GM21367 (cell line): ENCODE results near the gene PON2.
A peak's percentile ranks its signal among the peaks of the same experiment; 100 is the strongest.
"Not testable (repeated sequence)": the region's sequence is repeated elsewhere in the genome, so short reads cannot be mapped to it uniquely, and the experiment has no call there.

Experiments
- ATAC-seq: cut with Tn5 transposase; IDR thresholded peaks from one replicate; pipeline ENCODE4 v1.9.1; 2021; ENCODE audit not compliant: unreplicated experiment

The PON2 gene

DNA sequence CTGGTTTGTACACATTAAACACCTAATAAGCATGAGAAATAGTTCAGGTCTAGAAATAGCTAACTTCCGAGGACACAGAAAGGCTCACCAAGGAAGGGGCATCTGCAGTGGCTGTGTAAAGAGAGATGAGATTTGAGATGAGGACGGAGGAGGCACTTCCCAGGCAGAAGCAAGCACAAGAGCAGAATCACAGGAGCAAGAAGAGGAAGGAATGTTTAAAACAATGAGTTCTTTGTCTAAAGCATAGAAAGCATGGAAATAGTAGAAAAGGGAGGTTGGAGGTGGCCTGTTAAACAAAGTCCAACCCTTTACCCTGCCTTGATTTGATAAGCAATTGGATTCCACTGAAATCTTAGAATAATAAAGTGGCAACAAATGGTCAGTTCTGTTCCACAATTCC is 27.1 kb downstream of the PON2 start:
- ATAC-seq: no peak

GRCh38 chr7:95405800-95406199 is 29.0 kb downstream of the PON2 start:
- no peak for ATAC-seq

DNA sequence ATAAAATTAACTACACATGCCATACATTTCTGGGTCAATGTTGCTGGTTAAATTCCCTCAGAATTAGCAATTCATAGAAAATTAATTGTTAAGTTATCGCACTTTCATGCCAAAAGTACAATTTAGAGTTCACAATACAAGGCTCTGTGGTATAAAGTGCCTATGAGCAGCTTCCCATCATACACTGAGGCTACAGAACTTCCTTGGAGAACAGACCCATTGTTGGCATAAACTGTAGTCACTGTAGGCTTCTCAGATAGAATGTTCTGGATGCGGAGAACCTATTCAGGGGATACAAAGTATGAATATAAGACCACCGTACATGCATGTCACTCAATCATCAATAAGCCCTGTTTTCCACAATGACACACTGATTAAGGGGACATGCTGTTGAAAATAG is 29.6 kb downstream of the PON2 start:
- no peak for ATAC-seq

DNA sequence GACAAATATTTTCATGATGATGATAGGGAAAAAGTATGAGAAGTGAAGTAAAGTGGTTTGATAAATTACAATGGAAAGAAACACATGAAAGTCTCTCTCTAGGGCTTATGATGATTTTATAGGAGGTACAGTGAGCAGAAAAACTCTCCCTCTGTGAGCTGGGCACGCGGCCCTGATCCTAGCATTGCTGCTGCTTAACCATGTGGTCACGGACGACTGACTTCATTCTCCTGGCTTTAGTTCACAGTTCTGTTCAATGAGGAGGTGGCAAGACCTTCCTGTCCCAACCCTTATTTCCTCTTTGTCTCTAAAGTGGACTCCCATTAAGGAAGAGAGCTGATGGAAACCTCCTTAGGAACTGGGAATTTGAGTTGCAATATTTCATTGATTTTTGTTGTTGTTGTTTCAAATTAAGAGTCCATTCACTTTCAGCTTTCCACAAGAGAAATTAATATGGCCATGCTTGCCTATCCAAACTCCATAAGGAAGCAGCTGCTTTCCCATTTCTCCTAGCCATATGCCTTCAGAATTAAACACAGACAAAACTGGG is 30.4 kb downstream of the PON2 start:
- ATAC-seq: no peak

DNA sequence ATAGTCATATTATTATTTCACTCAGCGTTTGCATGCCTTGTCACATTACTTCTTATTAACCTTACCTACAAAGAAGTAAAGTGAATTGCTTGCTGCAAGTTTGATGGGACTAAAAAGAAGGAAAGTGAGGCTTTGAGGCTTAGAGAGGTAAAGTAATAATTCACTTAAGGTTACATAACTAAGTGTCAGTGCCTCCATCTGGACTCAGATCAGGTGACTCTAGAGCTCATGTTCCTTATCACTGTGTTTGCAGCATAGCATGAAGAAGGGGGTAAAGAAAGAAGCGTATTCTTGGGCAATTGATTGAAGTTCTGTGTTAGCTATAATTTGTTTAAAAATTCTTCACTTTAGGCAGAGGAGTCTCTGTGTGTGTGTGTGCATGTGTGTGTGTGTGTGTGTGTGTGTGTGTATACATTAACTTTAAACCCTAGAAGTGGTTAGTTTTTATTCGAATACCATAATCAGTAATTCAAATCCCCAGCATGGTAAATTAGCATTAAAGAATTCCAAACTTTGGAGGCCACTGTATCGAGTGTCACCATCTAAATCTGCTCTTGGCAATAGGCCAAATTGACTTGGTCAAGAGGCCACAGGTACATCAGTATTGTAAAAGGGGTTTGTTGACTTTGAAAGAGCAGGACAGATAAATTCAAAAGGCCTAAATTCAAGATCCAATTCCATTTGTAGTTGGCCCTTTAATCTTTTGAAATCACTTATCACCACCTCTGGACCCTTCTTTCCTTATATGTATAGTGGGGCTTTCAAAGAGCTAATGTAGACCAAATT is 36.5 kb downstream of the PON2 start:
- ATAC-seq: no peak

DNA sequence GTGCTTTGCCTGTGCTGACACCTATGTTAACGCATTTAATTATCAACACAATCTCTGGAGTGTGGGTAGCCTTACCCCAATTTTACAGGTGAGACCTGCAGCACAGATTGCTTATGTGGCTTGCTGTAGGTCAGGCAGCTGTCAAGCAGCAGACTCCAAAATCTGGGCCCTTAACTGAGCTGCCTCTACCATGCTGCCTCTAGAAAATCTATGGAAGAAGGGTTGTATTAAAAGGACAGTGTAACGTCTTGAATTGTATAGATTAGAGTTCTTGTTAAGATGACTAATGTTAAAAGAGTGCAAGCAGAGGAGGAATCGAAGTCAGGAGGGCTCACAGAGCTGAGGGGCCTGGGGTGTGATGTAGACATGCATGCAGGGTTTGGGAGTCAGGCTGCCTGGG is 37.4 kb downstream of the PON2 start:
- ATAC-seq: no peak

- ATAC-seq: peak; percentile 54
Measured at GRCh38 chr7:95396136-95397032, 38.4 kb downstream of the PON2 start, which contains the start of gene PON3. TSS of gene PON3 (minus strand) at chr7:95396375. CDS start at chr7:95396350, 25 bp downstream.

DNA sequence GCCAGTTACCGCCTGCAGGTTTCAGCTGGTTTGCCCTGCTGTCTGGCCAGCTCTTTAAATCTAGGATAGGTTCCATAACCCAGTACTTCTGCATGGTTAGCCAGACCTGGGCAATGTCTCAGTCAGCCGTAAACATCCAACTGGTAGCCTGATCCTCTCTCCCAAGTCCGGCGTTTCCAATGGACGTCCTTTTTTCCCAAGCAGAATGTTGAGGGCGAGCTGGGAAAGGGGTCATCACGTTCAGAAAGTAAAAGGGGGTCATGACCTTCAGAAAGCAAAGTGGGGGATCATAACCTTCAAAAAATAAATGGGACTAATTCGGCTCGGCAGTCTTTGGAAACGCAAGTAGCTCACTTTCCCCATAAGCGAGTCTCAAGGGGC is 39.1 kb downstream of the PON2 start:
- no peak for ATAC-seq

DNA sequence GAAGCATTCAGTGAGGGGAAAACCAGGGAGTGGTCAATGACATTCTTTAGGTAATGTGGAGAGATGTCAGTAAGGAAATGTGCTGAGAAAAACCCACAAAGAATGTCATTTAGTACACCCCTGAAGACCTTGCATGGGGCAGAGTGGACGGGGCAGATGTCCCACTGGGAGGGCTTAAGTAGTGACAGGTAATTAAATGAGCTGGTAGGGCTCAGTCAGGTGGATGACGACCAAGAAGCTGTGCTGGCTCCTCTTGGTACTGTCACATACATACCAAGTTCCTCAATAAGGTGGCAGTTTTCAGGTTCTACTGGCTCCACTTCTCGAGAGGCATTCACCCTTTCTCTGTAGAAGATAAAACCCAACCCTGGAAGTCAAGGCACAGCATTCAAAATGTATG is 40.5 kb downstream of the PON2 start:
- no peak for ATAC-seq

DNA sequence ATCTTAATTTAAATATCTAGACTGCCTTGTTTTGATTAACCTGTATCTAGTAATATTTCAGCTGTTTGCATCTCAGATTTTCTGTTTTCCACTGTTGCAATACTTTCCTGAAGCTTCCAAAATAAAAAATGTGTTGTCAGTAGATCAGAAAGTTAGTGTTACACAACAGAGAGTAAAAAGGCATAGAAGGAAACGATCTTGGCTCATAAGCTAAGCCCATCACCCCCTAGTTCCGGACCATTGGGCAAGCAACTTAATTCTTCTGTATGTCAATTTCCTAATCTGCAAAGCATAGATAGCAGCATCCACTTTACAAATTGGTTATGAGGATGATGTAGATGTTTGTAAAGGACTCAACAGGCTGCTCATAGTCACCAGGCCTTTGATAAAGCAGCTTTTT is 43.1 kb downstream of the PON2 start:
- ATAC-seq: no peak

GRCh38 chr7:95389516-95389915 is 45.3 kb downstream of the PON2 start:
- no peak for ATAC-seq

DNA sequence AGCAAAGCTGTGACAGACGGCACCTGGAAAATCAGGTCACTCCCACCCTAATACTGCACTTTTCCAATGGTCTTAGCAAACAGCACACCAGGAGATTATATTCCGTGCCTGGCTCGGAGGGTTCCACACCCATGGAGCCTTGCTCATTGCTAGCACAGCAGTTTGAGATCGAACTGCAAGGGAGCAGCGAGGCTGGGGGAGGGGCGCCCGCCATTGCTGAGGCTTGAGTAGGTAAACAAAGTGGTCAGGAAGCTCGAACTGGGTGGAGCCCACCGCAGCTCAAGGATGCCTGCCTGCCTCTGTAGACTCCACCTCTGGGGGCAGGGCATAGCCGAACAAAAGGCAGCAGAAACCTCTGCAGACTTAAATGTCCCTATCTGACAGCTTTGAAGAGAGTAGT is 55.4 kb downstream of the PON2 start:
- not testable (repeated sequence) for ATAC-seq

GRCh38 chr7:95376632-95377400 is 58.0 kb downstream of the PON2 start:
- ATAC-seq: no peak

DNA sequence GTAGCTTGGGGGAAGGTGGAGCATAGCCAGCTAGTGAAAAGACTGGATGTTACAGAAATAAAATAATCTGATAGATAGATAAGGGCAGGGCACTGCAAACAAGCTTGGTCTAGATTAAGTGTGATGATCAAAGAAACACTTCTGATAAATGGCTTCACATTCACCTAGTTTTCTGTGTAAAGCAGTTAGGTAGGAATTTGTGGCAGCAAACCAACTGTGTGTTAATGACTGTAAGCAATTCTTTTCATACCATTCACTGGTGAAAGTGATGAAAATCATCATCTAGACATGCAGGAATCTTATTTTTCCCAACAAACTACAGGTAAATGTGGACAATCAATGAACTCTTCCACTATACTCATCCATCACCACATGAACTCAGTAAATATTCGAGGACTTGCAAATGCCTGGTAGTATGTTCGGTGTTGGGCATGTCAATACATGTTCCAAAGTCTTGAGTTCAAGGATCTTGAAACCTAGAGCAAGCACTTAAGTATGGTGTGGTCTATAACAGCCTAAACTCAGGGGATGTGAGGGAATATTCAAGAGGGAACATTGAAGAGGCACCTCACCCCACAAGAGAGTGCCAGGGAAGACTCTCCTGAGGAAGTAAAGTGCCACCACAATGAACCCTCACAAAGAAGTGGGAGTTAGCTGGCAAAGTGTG is 59.1 kb downstream of the PON2 start:
- no peak for ATAC-seq

- ATAC-seq: no peak
Measured at GRCh38 chr7:95373323-95373722, 61.5 kb downstream of the PON2 start.

DNA sequence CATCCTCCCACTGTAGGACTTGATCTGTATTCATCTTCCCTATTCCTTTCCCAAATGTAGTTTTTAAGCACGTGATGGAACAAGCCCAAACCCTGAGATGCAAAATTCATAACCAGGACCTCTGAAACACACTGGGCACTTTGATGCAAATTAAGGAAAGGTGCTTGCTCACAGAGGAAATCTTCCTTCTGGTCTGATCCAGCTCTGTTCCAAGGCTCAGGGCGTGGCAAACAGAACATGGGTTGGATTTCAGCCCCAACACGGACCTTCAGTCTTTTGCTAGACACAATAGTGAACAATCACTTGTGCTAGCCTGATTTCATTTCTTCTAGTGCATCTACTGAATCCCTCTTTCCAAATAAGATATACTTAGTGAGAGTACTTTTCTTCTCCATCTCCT is 66.6 kb downstream of the PON2 start:
- no peak for ATAC-seq

DNA sequence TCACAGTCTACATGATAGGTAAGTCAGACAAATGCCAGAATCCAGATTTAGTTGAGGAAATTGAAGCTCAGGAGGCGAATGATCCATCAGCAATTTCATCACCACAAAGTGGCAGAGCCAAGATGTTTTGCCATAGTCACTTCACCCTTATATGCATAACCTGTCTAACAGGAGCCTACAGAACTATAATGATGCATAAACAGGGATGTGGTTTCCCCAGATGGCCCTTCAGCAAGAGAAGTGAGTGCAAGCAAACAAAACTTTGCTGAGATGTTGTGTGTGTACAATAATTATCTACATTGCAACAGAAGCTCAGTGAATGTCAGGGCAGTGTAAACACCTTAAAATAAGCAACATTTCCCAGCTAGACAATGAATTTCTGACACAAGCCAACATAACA is 67.2 kb downstream of the PON2 start:
- ATAC-seq: no peak

DNA sequence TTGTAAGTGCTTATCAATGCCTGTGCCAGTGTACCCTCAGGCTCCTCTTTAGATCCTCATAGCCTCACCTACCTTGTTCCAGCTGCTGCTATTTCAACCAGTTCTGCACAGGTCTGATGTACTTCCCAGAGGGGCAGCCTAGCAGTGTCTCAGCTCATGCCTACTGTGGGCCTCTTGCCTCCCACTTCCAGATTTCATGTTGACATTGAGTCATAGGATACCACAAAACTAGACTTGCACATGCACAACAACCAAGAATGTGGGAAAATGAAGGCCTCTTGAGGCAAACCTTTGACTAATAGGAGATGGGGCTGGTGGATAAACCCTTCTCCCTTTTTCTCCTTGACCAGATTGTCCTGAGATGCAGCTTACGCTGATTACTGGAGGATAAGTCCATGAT is 69.7 kb downstream of the PON2 start:
- no peak for ATAC-seq

DNA sequence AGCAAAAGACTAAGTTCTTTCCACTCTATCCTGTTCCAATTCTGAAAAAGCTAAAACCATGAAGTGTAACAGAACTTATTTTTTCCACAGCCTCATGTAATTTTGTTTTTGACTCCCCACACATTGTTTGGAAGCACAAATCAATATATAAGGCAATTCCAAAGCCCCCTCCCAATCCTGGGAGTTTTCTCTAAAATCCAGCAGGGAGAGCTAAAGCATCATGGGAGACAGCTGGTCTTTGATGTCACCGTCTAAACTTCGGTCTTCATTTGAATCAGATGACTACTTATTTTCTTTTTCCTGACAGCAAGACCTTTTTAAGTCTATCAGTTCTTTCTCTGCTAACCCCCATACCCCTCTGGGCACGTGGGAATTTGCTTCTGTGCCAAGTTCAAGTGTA is 77.2 kb downstream of the PON2 start:
- no peak for ATAC-seq
